OCI-LY7 (cell line): Measurements from ENCODE around the gene RSPRY1.

Source experiments
- EZH2phosphoT487 ChIP-seq: fragments of 200-600 bp; sonication (generic); IDR thresholded peaks from 2 replicates; pipeline ENCODE4 v1.6.1; 2018; ENCODE audit warnings: low read depth, borderline replicate concordance, mild to moderate bottlenecking, mixed run types, antibody characterized with exemption, low read length, moderate library complexity, mixed read lengths
- TF ChIP-seq, protein P1 (sequence below): fragments of 200-600 bp; sonication (generic); conservative IDR thresholded peaks from 2 replicates; pipeline ENCODE4 v1.5.1; 2014; ENCODE audit warnings: mild to moderate bottlenecking, antibody characterized with exemption, low read length, moderate library complexity, mixed read lengths

DNA sequence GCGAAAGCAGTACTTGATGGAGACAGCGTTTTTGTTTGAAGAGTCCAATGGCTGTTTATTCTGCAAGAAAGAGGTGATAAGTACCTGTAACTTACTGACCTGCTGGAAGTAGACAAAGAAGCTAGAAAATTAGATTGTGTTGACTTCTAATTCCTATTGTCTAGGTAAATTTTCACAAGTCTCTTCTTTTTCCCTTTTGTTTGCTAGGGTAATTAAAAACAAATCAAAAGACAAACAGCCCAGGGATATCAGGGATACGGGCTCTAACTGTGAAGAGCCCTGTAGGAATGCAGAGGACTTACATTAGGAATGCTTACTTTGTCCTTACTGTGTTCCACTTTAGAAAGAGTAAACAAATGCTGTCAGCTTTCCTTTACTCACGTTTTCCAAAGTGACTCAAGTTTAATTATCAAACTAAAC lies 7.3 kb upstream of the RSPRY1 start:
- TF ChIP-seq, protein P1, sequence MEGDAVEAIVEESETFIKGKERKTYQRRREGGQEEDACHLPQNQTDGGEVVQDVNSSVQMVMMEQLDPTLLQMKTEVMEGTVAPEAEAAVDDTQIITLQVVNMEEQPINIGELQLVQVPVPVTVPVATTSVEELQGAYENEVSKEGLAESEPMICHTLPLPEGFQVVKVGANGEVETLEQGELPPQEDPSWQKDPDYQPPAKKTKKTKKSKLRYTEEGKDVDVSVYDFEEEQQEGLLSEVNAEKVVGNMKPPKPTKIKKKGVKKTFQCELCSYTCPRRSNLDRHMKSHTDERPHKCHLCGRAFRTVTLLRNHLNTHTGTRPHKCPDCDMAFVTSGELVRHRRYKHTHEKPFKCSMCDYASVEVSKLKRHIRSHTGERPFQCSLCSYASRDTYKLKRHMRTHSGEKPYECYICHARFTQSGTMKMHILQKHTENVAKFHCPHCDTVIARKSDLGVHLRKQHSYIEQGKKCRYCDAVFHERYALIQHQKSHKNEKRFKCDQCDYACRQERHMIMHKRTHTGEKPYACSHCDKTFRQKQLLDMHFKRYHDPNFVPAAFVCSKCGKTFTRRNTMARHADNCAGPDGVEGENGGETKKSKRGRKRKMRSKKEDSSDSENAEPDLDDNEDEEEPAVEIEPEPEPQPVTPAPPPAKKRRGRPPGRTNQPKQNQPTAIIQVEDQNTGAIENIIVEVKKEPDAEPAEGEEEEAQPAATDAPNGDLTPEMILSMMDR, result no peak
- TF ChIP-seq EZH2phosphoT487, result no peak
